Nephron (organoid): ENCODE data around the gene PRKCB.

Source experiments
- H3K27ac Mint-ChIP-seq, 3 experiments: 2 replicates each; pipeline ENCODE4 v1.8.0; 2020; ENCODE audit warnings: mixed read lengths in 3 of 3, mild to moderate bottlenecking in 2 of 3, moderate library complexity in 1 of 3
- H3K27me3 Mint-ChIP-seq: 2 replicates; pipeline ENCODE4 v1.8.0; 2021; ENCODE audit warnings: low read depth, mild to moderate bottlenecking, moderate library complexity, mixed read lengths
- H3K36me3 Mint-ChIP-seq: 2 replicates; pipeline ENCODE4 v1.8.0; 2020; ENCODE audit warnings: low read depth, mixed read lengths
- H3K4me1 Mint-ChIP-seq: 2 replicates; pipeline ENCODE4 v1.8.0; 2020; ENCODE audit warnings: mixed read lengths
- H3K4me3 Mint-ChIP-seq, 3 experiments: 2 replicates each; pipeline ENCODE4 v1.8.0; 2020; ENCODE audit warnings: mild to moderate bottlenecking in 3 of 3, mixed read lengths in 3 of 3, moderate library complexity in 2 of 3
- H3K9me3 Mint-ChIP-seq: 2 replicates; pipeline ENCODE4 v1.8.0; 2020; ENCODE audit warnings: mixed read lengths
- TF ChIP-seq, protein P1 (sequence below), 3 experiments: fragments of 200-600 bp; sonication (generic); IDR thresholded peaks; one replicate each; pipeline ENCODE4 v1.5.0; 2021; ENCODE audit warnings: antibody characterized with exemption in 3 of 3; ENCODE audit not compliant: unreplicated experiment in 3 of 3

Gene PRKCB

DNA sequence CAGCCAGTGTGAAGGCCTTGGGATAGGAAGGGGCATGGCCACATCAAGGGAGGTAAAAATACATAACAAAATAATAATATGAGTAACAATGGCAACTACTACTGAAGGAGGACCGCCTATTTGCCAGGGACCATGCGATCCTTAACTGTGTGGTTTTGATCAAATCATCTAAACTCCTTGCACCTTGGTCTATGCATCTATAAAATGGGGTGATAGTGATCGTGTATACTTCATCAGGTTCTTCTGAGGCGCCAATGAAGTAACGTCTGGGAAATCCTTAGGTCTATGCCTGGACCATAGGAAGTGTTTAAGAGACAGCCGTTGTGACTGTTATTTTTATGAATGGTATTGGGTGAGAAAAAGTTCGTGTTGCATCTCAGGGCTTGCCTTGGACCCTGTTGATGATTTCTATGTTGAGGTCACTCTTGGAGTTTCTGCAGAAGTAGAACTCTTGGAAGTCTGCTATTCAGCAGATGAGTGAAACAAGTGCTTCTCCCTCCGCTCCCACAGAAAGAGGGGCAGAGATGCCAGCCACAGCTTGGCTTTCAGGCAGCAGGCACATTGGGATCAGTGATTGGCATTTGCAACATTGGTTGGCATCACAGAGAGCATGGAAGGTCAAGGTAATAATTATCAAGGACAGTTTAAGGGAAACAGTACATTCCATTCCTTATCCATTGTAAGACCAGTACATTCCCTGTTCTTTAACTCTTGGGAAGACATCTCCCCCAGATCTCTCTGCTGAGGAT, 63.1 kb downstream of the PRKCB start:
- Mint-ChIP-seq H3K36me3 (no peaks in the 10 kb centered on the region), H3K4me3 (no peak overlapping the region), H3K9me3 (no peaks in the 10 kb centered on the region), H3K4me1 (no peaks in the 10 kb centered on the region), H3K27me3 (peaks cover 25% of the 10 kb centered on the region), H3K27ac (no peak overlapping the region)
- TF ChIP-seq, protein P1, sequence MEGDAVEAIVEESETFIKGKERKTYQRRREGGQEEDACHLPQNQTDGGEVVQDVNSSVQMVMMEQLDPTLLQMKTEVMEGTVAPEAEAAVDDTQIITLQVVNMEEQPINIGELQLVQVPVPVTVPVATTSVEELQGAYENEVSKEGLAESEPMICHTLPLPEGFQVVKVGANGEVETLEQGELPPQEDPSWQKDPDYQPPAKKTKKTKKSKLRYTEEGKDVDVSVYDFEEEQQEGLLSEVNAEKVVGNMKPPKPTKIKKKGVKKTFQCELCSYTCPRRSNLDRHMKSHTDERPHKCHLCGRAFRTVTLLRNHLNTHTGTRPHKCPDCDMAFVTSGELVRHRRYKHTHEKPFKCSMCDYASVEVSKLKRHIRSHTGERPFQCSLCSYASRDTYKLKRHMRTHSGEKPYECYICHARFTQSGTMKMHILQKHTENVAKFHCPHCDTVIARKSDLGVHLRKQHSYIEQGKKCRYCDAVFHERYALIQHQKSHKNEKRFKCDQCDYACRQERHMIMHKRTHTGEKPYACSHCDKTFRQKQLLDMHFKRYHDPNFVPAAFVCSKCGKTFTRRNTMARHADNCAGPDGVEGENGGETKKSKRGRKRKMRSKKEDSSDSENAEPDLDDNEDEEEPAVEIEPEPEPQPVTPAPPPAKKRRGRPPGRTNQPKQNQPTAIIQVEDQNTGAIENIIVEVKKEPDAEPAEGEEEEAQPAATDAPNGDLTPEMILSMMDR (IDR thresholded peaks at IDR 0.05; ENCODE audit: unreplicated experiment in 3 of 3) = no peak

DNA sequence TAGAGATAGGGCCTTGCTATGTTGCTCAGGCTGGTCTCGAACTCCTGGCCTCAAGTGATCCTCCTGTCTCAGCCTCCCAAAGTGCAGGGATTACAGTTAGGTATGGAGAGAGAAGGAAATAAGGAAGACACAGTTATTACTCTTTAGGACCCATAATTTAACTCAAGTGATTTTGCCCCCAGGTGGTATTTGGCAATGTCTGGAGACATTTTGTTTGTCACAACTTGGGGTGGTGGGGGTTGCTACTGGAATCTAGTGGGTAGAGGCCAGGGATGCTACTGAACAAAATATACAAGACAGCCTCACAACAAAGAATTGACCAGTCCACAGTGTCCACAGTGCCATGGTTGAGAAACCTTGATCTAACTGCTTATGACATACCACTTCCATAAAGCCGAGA, 64.1 kb downstream of the PRKCB start:
- H3K9me3 Mint-ChIP-seq = no peaks in the 10 kb centered on the region
- TF ChIP-seq, protein P1 (IDR thresholded peaks at IDR 0.05; ENCODE audit: unreplicated experiment in 3 of 3) = no peak
- no peak overlapping the region for H3K27ac Mint-ChIP-seq
- peaks cover 25% of the 10 kb centered on the region for H3K27me3 Mint-ChIP-seq
- H3K4me3 Mint-ChIP-seq = no peak overlapping the region
- no peaks in the 10 kb centered on the region for H3K4me1 Mint-ChIP-seq
- no peaks in the 10 kb centered on the region for H3K36me3 Mint-ChIP-seq

DNA sequence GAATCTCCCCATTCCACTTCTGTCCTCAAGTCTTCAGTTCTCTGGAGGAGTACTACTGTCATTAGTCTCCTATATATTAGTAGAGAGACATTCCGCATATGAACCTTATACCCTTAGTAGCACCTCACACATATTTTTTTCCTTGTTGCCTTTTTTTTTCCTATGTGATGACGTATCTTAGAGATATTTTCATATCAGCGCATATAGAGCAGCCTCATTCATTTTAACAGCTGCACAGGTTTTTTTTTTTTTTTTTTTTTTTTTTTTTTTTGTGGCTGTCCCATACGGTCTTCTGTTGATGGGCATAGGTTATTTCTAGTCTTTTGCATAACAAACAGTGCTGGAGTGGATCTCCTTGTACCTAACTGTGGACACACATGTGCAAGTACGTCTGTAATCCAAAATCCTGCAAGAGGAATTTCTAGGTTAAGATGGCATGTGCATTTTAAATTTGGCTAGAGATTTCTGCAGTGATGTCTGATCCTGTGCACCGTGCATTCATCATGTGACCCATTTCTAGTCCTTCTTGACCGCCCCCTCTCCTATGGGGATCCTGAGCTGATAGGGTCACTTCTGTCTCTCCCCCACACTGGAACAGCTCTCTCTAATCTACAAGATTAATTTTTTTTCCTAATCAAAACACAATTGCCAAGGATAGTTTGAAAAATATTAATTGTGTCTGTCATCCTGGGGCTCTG, 64.8 kb downstream of the PRKCB start:
- TF ChIP-seq, protein P1 (IDR thresholded peaks at IDR 0.05; ENCODE audit: unreplicated experiment in 3 of 3) = no peak
- no peaks in the 10 kb centered on the region for H3K9me3 Mint-ChIP-seq
- H3K4me1 Mint-ChIP-seq = peaks cover 5% of the 10 kb centered on the region
- no peaks in the 10 kb centered on the region for H3K36me3 Mint-ChIP-seq
- no peak overlapping the region for H3K27ac Mint-ChIP-seq
- H3K27me3 Mint-ChIP-seq = peaks cover 25% of the 10 kb centered on the region
- H3K4me3 Mint-ChIP-seq = no peak overlapping the region

DNA sequence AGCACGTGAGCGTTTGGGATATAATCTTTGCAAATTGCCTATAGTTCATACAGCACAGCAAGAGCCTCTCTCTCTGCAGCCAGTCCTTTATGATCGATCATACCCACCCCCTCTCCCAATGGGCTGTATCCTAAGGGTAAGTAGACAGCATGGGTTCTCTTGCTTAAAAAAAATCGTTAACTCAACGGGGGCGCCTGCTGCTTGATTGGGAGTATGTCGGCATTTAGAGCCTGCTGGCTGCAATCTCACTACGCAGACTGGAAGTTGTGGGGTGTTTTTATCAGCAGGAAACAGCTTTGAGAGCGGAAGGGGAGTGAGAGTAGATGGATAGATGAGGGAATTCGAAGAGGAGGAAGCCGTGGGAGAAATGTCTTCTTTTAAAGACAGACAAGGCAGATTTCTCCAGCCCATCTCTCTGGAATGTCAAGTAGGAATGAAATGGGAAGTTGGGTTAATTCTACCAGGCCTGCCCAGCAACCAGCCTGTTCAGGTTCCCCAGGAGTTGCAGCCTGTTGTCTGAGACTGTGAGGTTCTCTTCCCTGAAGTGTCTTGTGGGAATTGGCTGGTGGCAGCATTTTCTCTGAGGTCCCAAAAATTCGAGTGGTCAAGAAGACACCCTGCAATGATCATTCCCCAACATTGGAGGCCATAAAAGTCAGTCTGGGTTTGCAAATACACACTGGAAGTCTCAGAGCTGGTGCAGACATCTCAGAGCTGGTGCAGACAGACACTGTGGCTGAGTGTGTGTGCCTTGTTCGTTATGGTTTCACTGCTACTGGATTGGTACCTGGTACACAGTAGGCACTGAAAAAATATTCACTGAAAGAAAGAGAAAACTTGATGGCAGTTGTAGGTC, 65.6 kb downstream of the PRKCB start:
- Mint-ChIP-seq H3K27ac (no peak overlapping the region), H3K36me3 (no peaks in the 10 kb centered on the region), H3K9me3 (no peaks in the 10 kb centered on the region), H3K27me3 (peaks cover 25% of the 10 kb centered on the region), H3K4me3 (no peak overlapping the region), H3K4me1 (peaks cover 5% of the 10 kb centered on the region)
- TF ChIP-seq, protein P1 (IDR thresholded peaks at IDR 0.05; ENCODE audit: unreplicated experiment in 3 of 3) = no peak

DNA sequence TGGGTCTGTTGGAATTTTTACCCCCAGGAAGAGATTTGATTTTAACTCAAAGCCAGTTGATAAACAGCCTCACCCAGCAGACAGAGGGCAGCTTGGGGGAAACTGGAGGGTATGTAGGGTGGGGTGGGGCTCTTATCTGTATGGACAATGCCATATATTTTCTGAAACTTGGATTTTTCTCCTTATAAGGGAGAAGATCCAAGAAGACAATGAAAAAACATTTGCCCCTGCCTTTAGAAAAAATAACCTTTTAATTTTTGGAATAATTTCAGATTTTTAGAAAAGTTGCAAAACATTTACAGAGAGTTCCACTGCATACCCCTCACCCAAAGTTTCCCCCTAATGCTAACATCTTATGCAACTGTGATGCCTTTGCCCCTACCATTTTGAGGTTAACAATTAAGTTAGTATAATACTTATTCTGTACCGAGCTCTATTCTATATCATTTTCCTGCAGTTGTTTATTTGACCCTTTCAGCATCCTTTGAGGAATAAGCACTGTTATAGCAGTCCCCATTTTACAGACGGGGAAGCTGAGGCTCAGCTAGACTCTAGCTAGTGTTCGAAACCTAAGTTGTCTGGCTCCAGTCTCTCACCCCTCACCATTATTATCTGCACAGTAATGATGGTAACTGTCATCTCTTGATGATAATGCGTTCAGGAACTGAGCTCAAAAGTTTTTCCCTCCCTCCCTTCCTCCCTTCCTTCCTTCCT, 66.4 kb downstream of the PRKCB start:
- Mint-ChIP-seq H3K4me1 (peaks cover 5% of the 10 kb centered on the region), H3K4me3 (no peak overlapping the region), H3K27me3 (peaks cover 22% of the 10 kb centered on the region), H3K9me3 (no peaks in the 10 kb centered on the region), H3K36me3 (no peaks in the 10 kb centered on the region), H3K27ac (no peak overlapping the region)
- TF ChIP-seq, protein P1 (IDR thresholded peaks at IDR 0.05; ENCODE audit: unreplicated experiment in 3 of 3) = no peak
